Right lung (tissue), 5 donors: ENCODE measurements around the gene SDSL. TPM values are rescaled to one million over a fixed set of nuclear protein-coding genes. Genes with fewer than 3 reads are reported as not detected.

Experiments used
- DNase-seq, 2 donors: peaks; one replicate each; pipeline ENCODE4 v3.0.0-alpha.2; 2013
- polyA plus RNA-seq, 5 donors: library from polyadenylated mRNA; unstranded; fragments of 120-200 nt; gene quantifications; one replicate each; pipeline versions ENCODE4 v1.2.1 to v1.2.3, GENCODE V29; 2013; ENCODE audit warnings: inconsistent platforms in 1 of 5, low replicate concordance in 1 of 5; ENCODE audit not compliant: insufficient read length in 5 of 5, insufficient read depth in 1 of 5

The SDSL gene
- polyA plus RNA-seq, 5 donors: 3.1 to 5.5 (median 5.1) TPM

- no peak for DNase-seq
Measured at GRCh38 chr12:113418213-113418879, 3.8 kb upstream of the SDSL start.

DNA sequence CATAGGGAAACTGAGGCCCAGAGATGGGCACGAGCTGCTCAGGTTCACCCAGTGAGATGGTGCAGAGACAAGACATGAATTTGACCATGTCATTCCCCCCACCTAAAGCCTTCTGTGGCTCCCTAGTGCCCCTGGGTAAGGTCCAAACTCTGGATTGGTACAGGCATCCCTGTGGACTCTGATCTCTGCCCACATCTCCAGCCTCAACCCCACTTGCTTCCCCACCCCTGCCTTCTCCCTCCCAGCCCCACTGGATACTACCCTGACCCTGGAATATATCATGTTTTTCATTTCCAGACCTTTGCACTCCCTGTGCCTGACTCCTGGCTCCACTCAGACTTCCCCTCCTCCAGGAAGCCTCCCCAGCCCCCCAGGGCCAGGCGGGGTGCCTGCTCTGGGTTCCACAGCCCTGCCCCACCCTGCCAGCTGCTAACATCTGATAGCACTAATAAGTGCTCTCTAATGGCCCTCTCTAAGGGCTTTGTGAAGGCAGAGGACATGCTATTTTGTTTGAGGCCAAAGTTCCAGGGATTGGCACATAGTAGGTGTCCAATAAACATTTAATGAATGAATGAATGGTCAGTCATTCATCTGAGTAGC is 1.1 kb upstream of the SDSL start:
- DNase-seq: no peak

GRCh38 chr12:113422886-113423669 is 898 bp downstream of the SDSL start:
- DNase-seq: no peak

- DNase-seq: no peak
Measured at GRCh38 chr12:113424456-113424855, 2.3 kb downstream of the SDSL start.

DNA sequence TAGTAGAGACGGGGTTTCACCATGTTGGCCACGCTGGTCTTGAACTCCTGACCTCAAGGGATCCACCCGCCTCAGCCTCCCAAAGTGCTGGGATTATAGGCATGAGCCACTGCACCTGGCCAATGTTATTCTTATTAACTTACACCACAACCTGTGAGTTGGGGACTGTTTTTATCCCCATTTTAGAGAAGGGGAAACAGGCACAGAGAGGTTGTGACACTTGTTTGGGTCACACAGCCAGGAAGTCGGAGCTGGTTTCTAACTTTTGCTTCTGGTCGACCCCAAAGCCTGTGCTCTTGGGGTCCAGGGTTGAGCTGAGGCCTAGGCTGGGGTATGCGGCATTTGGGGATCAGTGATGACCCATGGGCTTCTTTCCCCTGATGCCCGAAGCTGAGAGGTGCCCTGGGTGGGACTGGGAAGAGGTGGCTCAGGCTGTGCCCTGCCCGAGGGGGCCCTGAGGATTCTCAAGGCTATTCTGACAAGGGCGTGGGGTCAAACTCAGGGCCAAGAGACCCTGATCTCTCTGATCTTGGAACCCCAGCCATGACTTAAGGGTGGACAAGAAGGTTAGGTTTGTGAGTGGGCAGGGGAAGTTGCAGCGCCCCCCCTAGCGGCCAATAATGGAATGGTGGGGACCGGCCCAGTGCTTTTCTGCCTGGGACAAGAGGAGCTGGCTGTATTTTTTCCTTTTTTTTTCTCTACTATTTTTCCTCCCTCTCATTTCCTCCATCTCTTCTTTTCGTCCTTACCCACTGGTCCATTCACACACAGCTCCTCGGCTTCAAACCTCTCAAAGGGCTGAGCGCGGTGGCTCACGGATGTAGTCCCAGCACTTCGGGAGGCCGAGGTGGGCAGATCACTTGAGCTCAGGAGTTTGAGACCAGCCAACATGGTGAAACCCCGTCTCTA is 3.0 kb downstream of the SDSL start:
- no peak for DNase-seq

GRCh38 chr12:113425960-113426453 is 3.8 kb downstream of the SDSL start:
- DNase-seq: no peak

DNA sequence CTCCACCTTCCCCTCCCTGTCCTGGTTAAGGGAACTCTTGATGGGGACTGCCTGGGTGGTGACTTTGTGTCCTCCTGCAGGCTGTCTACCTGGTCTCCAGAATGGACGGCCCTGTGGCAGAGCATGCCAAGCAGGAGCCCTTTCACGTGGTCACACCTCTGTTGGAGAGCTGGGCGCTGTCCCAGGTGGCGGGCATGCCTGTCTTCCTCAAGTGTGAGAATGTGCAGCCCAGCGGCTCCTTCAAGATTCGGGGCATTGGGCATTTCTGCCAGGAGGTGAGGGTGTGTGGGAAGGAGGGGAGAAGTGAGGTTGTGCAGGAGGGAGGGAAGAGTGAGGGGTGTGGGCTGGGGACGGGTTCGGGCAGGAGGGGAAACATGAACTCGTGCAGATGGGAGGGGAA is 5.7 kb downstream of the SDSL start:
- no peak for DNase-seq

DNA sequence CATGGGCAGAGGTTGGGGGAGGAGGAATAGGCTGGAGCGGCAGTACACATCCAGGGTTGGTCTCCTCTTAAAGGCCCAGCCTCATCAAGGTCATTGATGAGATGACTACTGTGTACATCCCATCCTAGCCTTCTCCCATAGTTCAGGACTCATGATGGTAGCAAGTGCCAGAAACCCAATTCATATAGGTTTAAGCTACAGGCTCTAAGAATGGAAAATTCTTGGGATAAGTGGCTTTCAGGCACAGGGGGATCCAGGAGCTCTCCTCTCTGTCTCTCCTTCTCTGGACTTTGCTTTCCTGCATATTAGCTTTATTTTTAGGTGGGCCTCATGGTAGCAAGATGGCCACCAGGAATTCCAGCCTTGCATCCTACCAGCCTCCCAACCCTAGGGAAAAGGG is 6.3 kb downstream of the SDSL start:
- no peak for DNase-seq

DNA sequence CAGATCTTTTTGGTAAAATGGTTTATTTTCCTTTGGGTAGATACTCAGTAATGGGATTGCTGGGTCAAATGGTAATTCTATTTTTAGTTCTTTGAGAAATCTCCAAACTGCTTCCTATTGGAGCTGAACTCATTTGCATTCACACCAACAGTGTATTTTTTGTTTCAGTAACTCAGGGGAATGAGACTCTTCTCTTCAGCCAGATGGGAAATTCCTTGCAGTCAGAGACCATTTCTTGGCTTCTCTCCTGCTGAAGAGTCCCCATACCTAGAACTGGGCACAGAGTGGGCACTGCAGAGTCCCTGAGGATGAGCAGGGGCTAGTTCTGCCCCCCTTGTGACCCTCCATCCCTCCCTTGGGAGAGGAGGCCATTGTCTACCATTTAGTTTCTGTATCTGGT is 10.8 kb downstream of the SDSL start:
- DNase-seq: no peak

DNA sequence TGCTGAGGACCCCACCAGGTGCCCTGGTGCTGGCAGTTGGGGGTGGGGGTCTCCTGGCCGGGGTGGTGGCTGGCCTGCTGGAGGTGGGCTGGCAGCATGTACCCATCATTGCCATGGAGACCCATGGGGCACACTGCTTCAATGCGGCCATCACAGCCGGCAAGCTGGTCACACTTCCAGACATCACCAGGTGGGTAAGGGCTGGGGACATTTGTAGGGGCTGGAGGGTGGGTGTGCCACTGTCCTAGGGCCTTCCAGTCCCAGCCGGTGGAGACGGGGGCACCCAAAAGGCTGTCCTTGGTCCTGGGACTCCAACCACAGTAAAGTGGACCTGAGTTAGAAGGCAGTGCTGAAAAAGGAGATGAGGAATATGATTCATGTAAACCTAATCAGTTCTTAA is 13.2 kb downstream of the SDSL start:
- DNase-seq: no peak

GRCh38 chr12:113436586-113436985 is 14.4 kb downstream of the SDSL start:
- no peak for DNase-seq

- DNase-seq: no peak
Measured at GRCh38 chr12:113436993-113437728, 15.0 kb downstream of the SDSL start.

- no peak for DNase-seq
Measured at GRCh38 chr12:113437729-113438100, 15.5 kb downstream of the SDSL start.

- no peak for DNase-seq
Measured at GRCh38 chr12:113438523-113439300, 16.5 kb downstream of the SDSL start.

DNA sequence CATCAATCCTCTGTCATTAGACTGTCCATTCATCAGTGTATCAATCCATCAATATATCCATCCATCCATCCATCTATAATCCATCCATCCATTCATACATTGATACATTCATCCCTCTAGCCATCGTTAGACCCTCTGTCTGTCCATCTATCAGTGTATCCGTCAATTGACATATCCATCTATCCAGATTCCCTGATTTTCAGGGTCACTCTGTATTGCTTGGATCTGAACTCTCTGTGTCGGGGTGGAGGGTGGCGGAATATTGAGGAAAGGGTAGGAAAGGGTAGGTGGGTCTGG is 17.1 kb downstream of the SDSL start:
- no peak for DNase-seq

DNA sequence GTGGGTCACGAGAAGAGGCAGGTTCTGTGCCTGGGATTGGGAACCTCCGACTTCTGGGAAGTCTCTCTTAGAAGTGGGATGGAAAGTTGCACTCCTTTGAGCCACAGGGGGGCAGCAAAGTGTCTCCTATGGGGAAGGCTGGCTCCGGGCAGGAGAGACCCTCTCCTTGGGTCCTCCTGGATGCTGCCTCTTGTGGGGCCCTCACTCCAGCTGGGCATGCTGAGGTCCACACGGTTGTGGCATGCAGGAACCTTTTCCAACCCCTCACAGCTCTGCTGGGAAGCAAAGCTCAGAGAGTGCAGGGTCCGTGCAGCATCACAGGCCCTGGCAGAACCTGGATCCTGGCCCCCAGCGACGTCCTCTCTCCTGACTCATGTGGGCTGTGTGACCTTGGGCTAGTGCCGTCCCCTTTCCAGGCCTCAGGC is 17.4 kb downstream of the SDSL start:
- no peak for DNase-seq

- DNase-seq: no peak
Measured at GRCh38 chr12:113440336-113440735, 18.2 kb downstream of the SDSL start.

- DNase-seq: no peak
Measured at GRCh38 chr12:113440947-113441782, 19.0 kb downstream of the SDSL start.

DNA sequence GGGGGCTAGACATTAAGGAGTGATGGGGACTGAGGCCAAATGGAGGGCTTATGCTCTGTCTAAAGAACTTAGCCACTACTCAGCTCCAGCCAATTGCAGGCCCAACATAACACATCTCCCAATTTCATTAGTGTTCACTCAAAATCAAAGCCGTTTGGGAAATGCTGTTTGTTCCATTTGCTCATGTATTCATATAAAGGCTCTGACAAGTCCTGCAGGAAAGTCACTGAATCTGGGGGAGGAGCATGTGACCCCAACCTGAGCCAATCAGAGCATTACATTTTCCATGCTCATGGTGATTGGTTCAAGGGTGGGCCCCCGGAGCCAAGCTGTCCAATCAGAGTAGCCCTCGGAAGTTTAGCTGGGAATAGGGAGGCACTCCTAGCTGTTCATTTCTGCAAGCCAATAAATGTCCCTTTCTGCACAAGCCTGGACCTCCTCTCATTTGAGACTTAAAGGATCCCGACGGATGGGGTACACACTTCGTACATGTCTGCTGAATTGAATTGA is 20.9 kb downstream of the SDSL start:
- DNase-seq: no peak
